ENCODE measurements around the gene LRCH4.

The LRCH4 gene, protein sequence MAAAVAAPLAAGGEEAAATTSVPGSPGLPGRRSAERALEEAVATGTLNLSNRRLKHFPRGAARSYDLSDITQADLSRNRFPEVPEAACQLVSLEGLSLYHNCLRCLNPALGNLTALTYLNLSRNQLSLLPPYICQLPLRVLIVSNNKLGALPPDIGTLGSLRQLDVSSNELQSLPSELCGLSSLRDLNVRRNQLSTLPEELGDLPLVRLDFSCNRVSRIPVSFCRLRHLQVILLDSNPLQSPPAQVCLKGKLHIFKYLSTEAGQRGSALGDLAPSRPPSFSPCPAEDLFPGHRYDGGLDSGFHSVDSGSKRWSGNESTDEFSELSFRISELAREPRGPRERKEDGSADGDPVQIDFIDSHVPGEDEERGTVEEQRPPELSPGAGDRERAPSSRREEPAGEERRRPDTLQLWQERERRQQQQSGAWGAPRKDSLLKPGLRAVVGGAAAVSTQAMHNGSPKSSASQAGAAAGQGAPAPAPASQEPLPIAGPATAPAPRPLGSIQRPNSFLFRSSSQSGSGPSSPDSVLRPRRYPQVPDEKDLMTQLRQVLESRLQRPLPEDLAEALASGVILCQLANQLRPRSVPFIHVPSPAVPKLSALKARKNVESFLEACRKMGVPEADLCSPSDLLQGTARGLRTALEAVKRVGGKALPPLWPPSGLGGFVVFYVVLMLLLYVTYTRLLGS

GRCh38 chr7:100585511-100586265, at the start of gene LRCH4:
TSS of gene LRCH4 (minus strand) at chr7:100586129. CDS start at chr7:100586100, 29 bp downstream.
- DNase-seq (ENCODE audit: low read depth) = no peak
- TF ChIP-seq CTCF (conservative IDR thresholded peaks at IDR 0.05; ENCODE audit: low read length) = no peak
- H3K4me3 ChIP-seq (ENCODE audit: low read length) = peak within 1 kb of the TSS; percentile 84

DNA sequence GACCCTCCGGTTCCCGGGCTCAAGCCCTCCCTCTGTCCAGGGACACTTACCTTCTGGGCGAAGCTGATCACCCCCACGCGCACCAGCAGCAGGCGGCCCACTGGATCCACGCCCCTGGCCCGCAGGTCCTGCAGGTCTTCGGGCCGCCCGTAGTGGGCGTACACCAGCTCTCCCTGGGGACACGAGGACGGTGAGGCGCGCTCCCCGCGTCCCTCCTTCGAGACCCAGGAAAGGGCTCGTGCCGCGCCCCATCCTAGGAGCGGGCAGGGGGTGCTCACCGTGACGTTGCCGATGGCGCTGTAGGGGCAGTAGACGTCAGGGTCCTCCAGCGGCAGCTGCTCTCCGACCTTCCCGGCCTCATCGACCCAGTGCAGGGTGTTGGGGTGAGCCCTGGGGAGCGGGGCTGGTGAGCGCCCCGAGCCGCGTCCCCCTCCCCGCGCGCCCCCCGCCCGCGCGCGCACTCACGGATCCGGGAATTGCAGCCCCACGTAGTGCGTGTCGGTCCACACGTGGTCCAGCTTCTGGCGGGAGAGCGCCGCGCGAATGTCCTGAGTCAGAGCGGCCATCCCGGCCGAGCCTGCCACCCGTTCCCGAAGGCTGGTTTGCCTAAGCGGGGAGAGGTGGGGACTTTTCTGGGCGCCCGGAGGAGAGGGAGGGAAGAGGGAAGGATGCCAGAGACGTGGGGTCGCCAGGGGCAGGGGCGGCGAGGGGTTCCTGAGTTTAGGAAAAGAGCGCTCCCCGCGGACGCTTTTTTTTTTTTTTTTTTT, 47.2 kb upstream of the LRCH4 start:
- peak overlapping the region; percentile 51 for H3K4me3 ChIP-seq (ENCODE audit: low read length)
- DNase-seq (ENCODE audit: low read depth) = peak; percentile 13
- peak; percentile 27 for TF ChIP-seq CTCF (conservative IDR thresholded peaks at IDR 0.05; ENCODE audit: low read length)

GRCh38 chr7:100630066-100630465, 44.1 kb upstream of the LRCH4 start:
- H3K4me3 ChIP-seq (ENCODE audit: low read length) = no peak overlapping the region
- DNase-seq (ENCODE audit: low read depth) = no peak
- no peak for TF ChIP-seq CTCF (conservative IDR thresholded peaks at IDR 0.05; ENCODE audit: low read length)

DNA sequence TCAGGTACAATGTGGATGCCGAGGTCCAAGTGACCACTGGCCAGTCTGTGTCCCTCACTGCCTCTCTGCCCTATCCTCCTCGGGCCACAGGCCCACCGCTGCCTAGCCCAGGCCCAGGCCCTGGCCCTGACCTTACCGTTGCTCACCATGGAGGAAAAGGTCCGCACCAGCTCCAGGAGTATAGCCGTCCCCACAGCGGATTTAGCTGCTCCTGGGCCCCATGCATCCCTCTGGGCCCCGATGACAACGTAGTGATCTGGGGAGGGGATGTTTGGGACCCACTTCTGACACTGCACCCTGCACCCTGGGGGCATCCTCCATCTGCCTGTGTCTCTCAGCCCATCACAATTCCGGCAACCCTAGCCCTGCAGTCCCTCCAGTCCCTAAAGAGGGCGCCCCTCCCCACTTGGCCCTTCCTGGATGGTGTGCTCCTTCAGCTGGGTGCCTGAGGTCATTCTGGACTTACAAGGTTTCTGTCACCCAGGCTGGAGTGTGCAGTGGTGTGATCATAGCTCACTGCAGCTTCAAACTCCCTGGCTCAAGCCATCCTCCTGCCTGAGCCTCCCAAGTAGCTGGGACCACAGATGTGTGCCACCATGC, 43.3 kb upstream of the LRCH4 start:
- DNase-seq (ENCODE audit: low read depth) = no peak
- no peak overlapping the region for H3K4me3 ChIP-seq (ENCODE audit: low read length)
- TF ChIP-seq CTCF (conservative IDR thresholded peaks at IDR 0.05; ENCODE audit: low read length) = peak; percentile 26

- no peak for TF ChIP-seq CTCF (conservative IDR thresholded peaks at IDR 0.05; ENCODE audit: low read length)
- DNase-seq (ENCODE audit: low read depth) = no peak
- H3K4me3 ChIP-seq (ENCODE audit: low read length) = no peak overlapping the region
Observed at GRCh38 chr7:100627238-100627549, 41.3 kb upstream of the LRCH4 start.

GRCh38 chr7:100626530-100627237, 40.8 kb upstream of the LRCH4 start:
- no peak for TF ChIP-seq CTCF (conservative IDR thresholded peaks at IDR 0.05; ENCODE audit: low read length)
- DNase-seq (ENCODE audit: low read depth) = peak; percentile 77
- H3K4me3 ChIP-seq (ENCODE audit: low read length) = peak overlapping the region; percentile 47

Data from AG10803 (cell line).